DMS79 (cell line): Measurements from ENCODE around the gene CYP2U1.
A peak's percentile ranks its signal among the peaks of the same experiment; 100 is the strongest.

Source experiments
- DNase-seq: peaks from one replicate; lab custom pipeline; 2025; lab: John Stamatoyannopoulos, UW

The CYP2U1 gene

GRCh38 chr4:107987916-107988762 is 56.8 kb downstream of the CYP2U1 start:
- no peak for DNase-seq

- DNase-seq: peak; percentile 0
Measured at GRCh38 chr4:107988763-107989035, 57.4 kb downstream of the CYP2U1 start.

- no peak for DNase-seq
Measured at GRCh38 chr4:107989162-107989536, 57.8 kb downstream of the CYP2U1 start.

- DNase-seq: peak; percentile 55
Measured at GRCh38 chr4:107989537-107990386, 58.4 kb downstream of the CYP2U1 start, which contains the start of gene HADH. Gene HADH (plus strand): TSS chr4:107989889. CDS start chr4:107989933, 44 bp downstream.

GRCh38 chr4:107991945-107992630 is 60.7 kb downstream of the CYP2U1 start:
- no peak for DNase-seq

- DNase-seq: no peak
Measured at GRCh38 chr4:107993969-107994368, 62.6 kb downstream of the CYP2U1 start.

GRCh38 chr4:107994894-107995293 is 63.5 kb downstream of the CYP2U1 start:
- no peak for DNase-seq

GRCh38 chr4:107996949-107997788 is 65.8 kb downstream of the CYP2U1 start:
- DNase-seq: no peak

- DNase-seq: no peak
Measured at GRCh38 chr4:107997794-107998193, 66.4 kb downstream of the CYP2U1 start.

- DNase-seq: no peak
Measured at GRCh38 chr4:107999932-108000539, 68.7 kb downstream of the CYP2U1 start.

GRCh38 chr4:108001540-108002135 is 70.3 kb downstream of the CYP2U1 start:
- no peak for DNase-seq
